Endodermal cell (in vitro differentiated cells): ENCODE data around the gene KLRK1. TPM values are rescaled to one million over a fixed set of nuclear protein-coding genes. Genes with fewer than 3 reads are reported as not detected.

Experiments used
- DNase-seq: peaks from one replicate; pipeline ENCODE4 v3.0.0-alpha.2; 2017
- H3K27ac ChIP-seq: 2 replicates; pipeline ENCODE4 v1.5.1; 2013; ENCODE audit warnings: mild to moderate bottlenecking, low read depth, low read length, moderate library complexity
- H3K27me3 ChIP-seq: 2 replicates; pipeline ENCODE4 v1.6.1; 2013; ENCODE audit warnings: mild to moderate bottlenecking, low read length, moderate library complexity; ENCODE audit not compliant: insufficient read depth, control insufficient read depth, poor library complexity, severe bottlenecking
- H3K36me3 ChIP-seq: 2 replicates; pipeline ENCODE4 v1.7.0; 2013; ENCODE audit warnings: mild to moderate bottlenecking, low read length, moderate library complexity; ENCODE audit not compliant: control insufficient read depth, insufficient read depth
- H3K4me1 ChIP-seq: one replicate; pipeline ENCODE4 v1.7.0; 2013; ENCODE audit warnings: low read length; ENCODE audit not compliant: control insufficient read depth, insufficient read depth
- H3K4me3 ChIP-seq: 2 replicates; pipeline ENCODE4 v1.5.1; 2013; ENCODE audit warnings: mild to moderate bottlenecking, low read length, moderate library complexity
- H3K9ac ChIP-seq: 2 replicates; pipeline ENCODE4 v1.6.1; 2013; ENCODE audit warnings: mild to moderate bottlenecking, low read length, moderate library complexity; ENCODE audit not compliant: poor library complexity, severe bottlenecking; ENCODE audit errors: extremely low read depth
- H3K9me3 ChIP-seq: 2 replicates; pipeline ENCODE4 v1.6.1; 2013; ENCODE audit warnings: mild to moderate bottlenecking, low read length, moderate library complexity; ENCODE audit not compliant: control insufficient read depth
- H3K27ac Mint-ChIP-seq: 2 replicates; pipeline ENCODE4 v1.8.0; 2020; ENCODE audit warnings: mixed read lengths
- H3K27me3 Mint-ChIP-seq: 2 replicates; pipeline ENCODE4 v1.8.0; 2021; ENCODE audit warnings: mild to moderate bottlenecking, mixed read lengths; ENCODE audit not compliant: insufficient read depth
- H3K36me3 Mint-ChIP-seq: 2 replicates; pipeline ENCODE4 v1.8.0; 2020; ENCODE audit warnings: low read depth, mixed read lengths
- H3K4me1 Mint-ChIP-seq: 2 replicates; pipeline ENCODE4 v1.8.0; 2020; ENCODE audit warnings: mixed read lengths
- H3K4me3 Mint-ChIP-seq: 2 replicates; pipeline ENCODE4 v1.8.0; 2020; ENCODE audit warnings: mild to moderate bottlenecking, moderate library complexity, mixed read lengths
- H3K9me3 Mint-ChIP-seq: 2 replicates; pipeline ENCODE4 v1.8.0; 2020; ENCODE audit warnings: mild to moderate bottlenecking, mixed read lengths
- CTCF ChIP-seq: fragments of 200-600 bp; sonication (generic); conservative IDR thresholded peaks from 2 replicates; pipeline ENCODE4 v1.5.0; 2021; ENCODE audit warnings: antibody characterized with exemption, mild to moderate bottlenecking
- WGBS, 2 experiments: methylation state at CpG; one replicate each; pipeline versions ENCODE4 v1.1.5 to v1.1.7; 2013; ENCODE audit warnings: missing lambda C conversion rate in 2 of 2, mixed read lengths in 1 of 2; ENCODE audit not compliant: insufficient coverage in 1 of 2, insufficient read length in 1 of 2; 5-methylcytosine and 5-hydroxymethylcytosine counted together
- total RNA-seq, 2 donors: library from RNA; stranded (reverse); fragmentation: NEBNext Ultra II Directional in 1 of 2; extraction: Animal tissue kit (Norgen Biotek cat#: 25700) in 1 of 2; gene quantifications; 2 replicates in 1 of 2; 3 replicates in 1 of 2; pipeline ENCODE4 v1.2.1, GENCODE V29; 2021

Gene KLRK1
- total RNA-seq, 2 donors from 2014 or later, result 0.24 TPM; not detected in 1

GRCh38 chr12:10362325-10362724, 27.5 kb downstream of the KLRK1 start:
- Mint-ChIP-seq H3K27ac (no peak overlapping the region), H3K36me3 (peaks cover 24% of the 10 kb centered on the region), H3K27me3 (no peaks in the 10 kb centered on the region), H3K4me1 (peaks cover 23% of the 10 kb centered on the region), H3K4me3 (peak overlapping the region; percentile 14), H3K9me3 (peaks cover 45% of the 10 kb centered on the region)
- Histone ChIP-seq H3K4me1 (peaks cover 8% of the 10 kb centered on the region), H3K9ac (no peak overlapping the region), H3K4me3 (no peak overlapping the region), H3K9me3 (peaks cover 47% of the 10 kb centered on the region), H3K36me3 (no peaks in the 10 kb centered on the region), H3K27me3 (peaks cover 30% of the 10 kb centered on the region), H3K27ac (no peak overlapping the region)
- no peak for DNase-seq
- 81 to 100% methylated on average over 1 to 3 of the region's 3 CpGs for WGBS, 2 experiments
- no peak for TF ChIP-seq CTCF

- 66% methylated on average over 4 of the region's 4 CpGs; no CpG with 5 or more reads in 1 of the 2 experiments for WGBS, 2 experiments
- Mint-ChIP-seq H3K4me1 (peaks cover 23% of the 10 kb centered on the region), H3K27me3 (no peaks in the 10 kb centered on the region), H3K9me3 (peaks cover 40% of the 10 kb centered on the region), H3K36me3 (peaks cover 21% of the 10 kb centered on the region), H3K27ac (peak overlapping the region; percentile 65), H3K4me3 (no peak overlapping the region)
- peak overlapping the region; percentile 51 for H3K4me3 ChIP-seq
- H3K27ac ChIP-seq, result no peak overlapping the region
- H3K4me1 ChIP-seq, result peaks cover 8% of the 10 kb centered on the region
- DNase-seq, result peak; percentile 44
- no peak overlapping the region for H3K9ac ChIP-seq
- H3K36me3 ChIP-seq, result no peaks in the 10 kb centered on the region
- TF ChIP-seq CTCF, result no peak
- H3K9me3 ChIP-seq, result peaks cover 46% of the 10 kb centered on the region
- H3K27me3 ChIP-seq, result peaks cover 29% of the 10 kb centered on the region
Measured at GRCh38 chr12:10361622-10362021, 28.2 kb downstream of the KLRK1 start.

- H3K9ac ChIP-seq, result no peak overlapping the region
- Mint-ChIP-seq H3K4me3 (peak overlapping the region; percentile 14), H3K27ac (peak overlapping the region; percentile 27), H3K4me1 (peaks cover 23% of the 10 kb centered on the region), H3K27me3 (no peaks in the 10 kb centered on the region), H3K9me3 (peaks cover 40% of the 10 kb centered on the region), H3K36me3 (peaks cover 21% of the 10 kb centered on the region)
- DNase-seq, result peak; percentile 54
- H3K27me3 ChIP-seq, result peaks cover 23% of the 10 kb centered on the region
- no peak for TF ChIP-seq CTCF
- 83 to 89% methylated on average over 2 to 4 of the region's 4 CpGs for WGBS, 2 experiments
- peaks cover 8% of the 10 kb centered on the region for H3K4me1 ChIP-seq
- H3K4me3 ChIP-seq, result peak overlapping the region; percentile 51
- no peak overlapping the region for H3K27ac ChIP-seq
- peaks cover 49% of the 10 kb centered on the region for H3K9me3 ChIP-seq
- no peaks in the 10 kb centered on the region for H3K36me3 ChIP-seq
Measured at GRCh38 chr12:10361084-10361483, 28.8 kb downstream of the KLRK1 start.
